Choroid plexus epithelial cell (primary cell): ENCODE measurements around the gene MANBA.

ENCODE experiments used
- DNase-seq: peaks from one replicate; pipeline ENCODE4 v3.0.0-alpha.2; 2010; ENCODE audit warnings: low read depth
- H3K4me3 ChIP-seq: 2 replicates; pipeline ENCODE4 v1.5.1; 2011; ENCODE audit warnings: low read depth, mild to moderate bottlenecking, control low read depth, low read length, moderate library complexity
- TF ChIP-seq, protein P1 (sequence below): conservative IDR thresholded peaks from 2 replicates; pipeline ENCODE4 v1.5.1; 2011; ENCODE audit warnings: low read depth, mild to moderate bottlenecking, control low read depth, inconsistent platforms, low read length, moderate library complexity

Gene MANBA

DNA sequence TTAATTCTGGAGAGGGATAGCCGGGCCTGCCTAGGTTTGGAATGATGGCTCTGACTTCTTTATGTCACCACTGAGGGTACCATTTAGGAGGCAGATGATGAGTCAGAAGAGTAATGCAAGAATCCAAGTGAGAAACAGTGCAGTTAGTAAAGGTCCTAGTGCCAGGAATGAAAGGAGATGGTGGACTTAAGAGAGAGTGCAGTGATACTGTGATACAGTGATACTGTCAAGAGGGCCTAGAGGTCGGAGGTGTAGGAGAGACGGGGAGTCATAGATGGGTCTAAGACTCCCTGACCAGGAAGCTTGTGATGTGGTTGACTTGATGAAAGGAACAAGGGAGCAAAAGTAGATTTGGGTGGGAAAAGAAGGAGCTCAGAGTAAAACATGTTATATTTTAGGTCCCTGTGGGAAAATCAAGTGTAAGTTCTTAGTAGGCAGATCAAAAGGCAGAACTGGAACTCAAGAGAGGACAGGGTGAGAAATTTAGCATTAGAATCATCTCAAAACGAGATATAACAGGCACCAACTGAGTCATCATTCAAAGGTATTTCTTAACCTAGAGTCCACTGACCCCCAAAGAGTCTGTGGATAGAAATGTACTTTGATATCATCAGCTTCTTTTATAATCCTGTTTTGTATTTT, 174.6 kb downstream of the MANBA start:
- DNase-seq: no peak
- no peak overlapping the region for H3K4me3 ChIP-seq
- TF ChIP-seq, protein P1, sequence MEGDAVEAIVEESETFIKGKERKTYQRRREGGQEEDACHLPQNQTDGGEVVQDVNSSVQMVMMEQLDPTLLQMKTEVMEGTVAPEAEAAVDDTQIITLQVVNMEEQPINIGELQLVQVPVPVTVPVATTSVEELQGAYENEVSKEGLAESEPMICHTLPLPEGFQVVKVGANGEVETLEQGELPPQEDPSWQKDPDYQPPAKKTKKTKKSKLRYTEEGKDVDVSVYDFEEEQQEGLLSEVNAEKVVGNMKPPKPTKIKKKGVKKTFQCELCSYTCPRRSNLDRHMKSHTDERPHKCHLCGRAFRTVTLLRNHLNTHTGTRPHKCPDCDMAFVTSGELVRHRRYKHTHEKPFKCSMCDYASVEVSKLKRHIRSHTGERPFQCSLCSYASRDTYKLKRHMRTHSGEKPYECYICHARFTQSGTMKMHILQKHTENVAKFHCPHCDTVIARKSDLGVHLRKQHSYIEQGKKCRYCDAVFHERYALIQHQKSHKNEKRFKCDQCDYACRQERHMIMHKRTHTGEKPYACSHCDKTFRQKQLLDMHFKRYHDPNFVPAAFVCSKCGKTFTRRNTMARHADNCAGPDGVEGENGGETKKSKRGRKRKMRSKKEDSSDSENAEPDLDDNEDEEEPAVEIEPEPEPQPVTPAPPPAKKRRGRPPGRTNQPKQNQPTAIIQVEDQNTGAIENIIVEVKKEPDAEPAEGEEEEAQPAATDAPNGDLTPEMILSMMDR: no peak

DNA sequence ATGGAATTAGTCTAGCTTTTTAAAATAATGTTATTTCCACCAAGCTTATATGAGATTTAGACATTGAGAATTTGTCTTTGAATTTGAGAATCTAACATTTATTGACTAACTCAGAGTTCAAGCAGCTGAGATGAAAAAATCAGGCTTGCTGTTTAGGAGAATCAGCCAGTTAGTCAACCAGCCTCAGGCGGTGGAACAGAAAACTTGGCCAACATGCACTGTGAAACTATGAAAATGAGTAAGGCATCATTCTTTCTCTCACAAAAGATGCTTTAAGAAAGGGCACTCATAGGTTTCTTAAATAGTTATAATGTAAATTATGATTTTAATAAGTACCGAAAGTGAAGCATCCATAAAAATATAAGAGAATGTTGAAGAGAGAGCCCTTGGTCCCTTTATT, 175.4 kb downstream of the MANBA start:
- TF ChIP-seq, protein P1: no peak
- no peak for DNase-seq
- no peak overlapping the region for H3K4me3 ChIP-seq

DNA sequence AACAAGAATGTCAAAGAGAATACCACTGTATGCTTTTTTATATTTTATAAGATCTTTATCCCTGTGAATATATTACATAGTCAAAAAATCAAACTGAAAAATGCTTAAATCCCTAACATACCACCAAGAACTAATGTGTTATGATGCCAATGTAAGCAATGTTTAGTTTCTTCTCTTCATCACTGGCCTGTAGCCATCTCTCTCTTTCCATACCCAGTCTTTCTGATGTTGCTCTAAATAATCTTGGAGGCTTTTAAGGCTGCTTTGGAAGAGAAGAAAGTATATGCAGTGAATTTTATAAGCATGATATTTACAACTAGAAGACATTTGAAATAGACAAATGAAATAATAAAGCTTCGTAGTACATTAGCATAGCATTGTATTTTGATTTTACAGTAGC, 176.7 kb downstream of the MANBA start:
- TF ChIP-seq, protein P1: no peak
- DNase-seq: no peak
- no peak overlapping the region for H3K4me3 ChIP-seq
